ENCODE results near the gene PRAC2.

The PRAC2 gene

GRCh38 chr17:48720266-48721008, 2.5 kb upstream of the PRAC2 start:
- DNase-seq: no peak

DNA sequence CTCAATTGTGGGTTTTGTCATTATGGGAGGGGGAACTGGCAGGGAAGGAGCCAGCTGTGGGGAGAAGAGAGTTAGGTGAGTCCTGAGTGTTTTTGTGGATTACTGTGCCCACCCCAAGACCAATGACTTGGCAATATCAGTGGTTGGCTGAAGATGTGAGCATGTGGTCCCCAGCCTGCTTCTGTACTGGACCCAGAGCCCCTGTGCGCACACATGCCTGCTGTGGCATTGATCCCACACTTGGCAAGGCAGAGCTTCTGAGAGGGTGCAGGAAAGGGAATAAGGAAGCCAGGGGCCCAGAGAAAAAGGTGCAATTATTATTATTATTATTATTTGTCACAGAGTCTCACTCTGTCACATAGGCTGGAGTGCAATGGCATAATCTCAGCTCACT, 2.0 kb upstream of the PRAC2 start:
- no peak for DNase-seq

DNA sequence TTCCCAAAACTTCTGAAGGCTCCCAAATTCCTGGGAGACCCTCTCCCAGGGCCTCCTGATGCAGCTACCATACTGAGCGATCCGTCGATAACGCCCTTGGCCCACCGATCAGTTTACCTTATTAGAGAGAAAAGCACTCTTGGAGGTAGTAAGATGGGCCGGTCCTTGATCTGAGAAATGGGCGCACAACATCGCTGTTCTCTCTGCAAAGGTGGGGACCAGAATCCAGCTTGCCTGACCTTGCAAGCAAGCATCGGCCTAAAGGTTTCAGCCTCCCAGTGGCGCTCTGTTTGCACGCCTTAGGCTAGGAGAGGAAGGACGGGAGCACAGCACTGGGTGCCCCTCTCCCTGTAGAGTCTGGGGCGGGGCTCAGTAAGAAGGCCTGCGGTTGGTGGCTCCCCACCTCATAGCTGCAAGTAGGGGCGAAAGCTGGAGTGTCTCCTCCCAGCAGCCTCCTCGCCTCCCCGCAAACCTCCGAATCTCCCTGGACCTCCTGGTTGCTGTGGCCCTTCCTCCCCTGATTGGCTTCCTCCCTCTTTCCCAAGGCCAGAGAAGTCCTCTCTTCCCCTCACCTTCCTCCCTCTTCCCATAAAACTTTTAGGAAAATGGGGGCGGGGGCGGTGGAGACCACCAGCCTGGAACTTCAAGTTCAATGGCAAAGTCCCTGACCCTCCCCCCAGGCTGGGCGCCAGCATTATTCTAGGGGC, 631 bp upstream of the PRAC2 start, which contains the start of gene PRAC1:
PRAC1 (minus strand) TSS at position 318 of the 707 bp plus-strand sequence; CDS start at position 192, 126 bp downstream.
- DNase-seq: no peak

DNA sequence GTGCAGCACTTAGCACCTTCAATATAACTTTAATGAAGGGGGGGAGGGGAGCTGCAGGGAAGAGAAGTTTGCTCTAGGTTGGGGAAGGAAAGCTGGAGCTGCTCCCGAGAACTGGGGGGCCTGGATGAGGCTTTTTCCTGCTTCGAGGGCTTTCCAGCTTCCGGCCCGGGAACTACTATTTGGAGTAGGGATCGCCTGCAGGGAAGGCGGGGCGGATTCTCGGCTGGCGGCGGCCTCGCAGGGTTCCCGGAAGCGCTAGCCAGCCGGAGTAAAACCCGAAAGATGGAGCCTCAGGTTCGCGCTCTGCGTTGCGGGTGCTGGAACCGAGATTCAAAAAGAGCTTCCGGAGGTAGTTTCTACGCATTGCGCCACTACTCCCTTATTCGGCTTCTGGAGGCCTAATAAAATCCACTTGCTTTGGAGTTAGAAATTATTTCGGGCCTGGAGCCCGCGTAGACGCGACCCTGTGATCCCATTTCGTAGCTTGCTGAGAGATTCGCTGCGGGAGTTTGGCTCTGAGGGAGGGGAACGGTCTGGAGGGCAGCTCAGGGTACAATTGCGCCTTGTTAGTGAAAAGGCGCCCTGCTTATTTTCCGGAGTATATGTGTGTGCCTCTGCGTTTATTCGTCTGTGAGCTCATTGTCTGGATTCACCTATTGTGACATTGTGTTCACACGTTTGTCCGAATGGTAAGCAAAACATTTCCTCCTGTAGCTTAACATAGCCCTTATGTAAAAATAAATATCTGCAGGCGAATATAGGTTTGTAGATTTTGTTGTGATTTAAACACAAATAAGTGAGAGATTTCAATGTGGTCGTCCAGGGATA, 652 bp downstream of the PRAC2 start:
- no peak for DNase-seq

DNA sequence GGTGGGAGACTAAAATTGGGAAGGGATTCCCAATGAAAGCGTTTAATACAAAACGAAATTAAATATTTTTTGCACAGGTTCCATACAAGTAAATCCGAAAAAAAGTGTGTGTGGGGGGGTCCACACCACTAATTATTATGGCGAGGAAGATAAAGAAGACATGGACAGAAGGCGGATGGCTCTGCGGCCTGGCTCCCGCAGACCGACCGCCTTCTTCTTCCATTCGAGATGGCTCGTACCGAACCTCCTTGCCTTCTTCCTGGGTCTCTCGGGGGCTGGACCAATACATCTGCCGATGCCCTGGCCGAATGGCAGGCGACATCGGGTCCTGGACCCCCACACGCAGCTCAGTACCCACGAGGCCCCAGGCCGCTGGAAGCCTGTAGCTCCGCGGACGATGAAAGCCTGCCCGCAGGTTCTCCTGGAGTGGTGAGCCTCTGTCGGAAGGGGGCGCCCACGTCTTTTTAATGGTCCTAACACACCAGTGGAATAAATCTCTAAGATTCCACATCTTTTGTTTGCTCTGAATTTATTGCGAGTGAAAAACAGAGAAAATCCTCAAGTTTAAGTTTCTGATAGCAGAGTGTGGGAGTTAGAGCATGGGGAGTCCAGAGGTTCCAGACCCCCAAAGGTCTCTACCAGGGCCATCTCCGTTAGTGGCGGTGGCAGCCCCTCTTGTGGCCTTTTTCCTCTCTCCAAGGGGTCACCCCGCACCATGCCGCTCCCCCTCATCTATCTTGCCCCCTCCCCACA, 1.4 kb downstream of the PRAC2 start:
- DNase-seq: peak; percentile 76

DNA sequence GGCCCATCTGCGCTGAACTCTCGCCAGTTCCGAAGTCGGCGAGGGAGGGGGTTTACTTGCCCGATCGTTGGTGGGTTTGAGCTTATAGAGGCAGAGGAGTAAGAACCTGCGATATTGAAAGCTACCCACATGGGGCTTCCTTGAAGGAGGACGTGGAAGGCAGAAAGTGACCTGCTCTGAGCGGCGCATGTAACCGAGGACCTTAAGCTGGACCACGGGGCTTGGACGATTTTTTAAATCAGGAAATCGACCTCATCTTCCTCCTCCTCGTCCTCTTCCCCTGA, 2.0 kb downstream of the PRAC2 start:
- DNase-seq: no peak

GRCh38 chr17:48725288-48726064, 2.5 kb downstream of the PRAC2 start:
- no peak for DNase-seq

- no peak for DNase-seq
Observed at GRCh38 chr17:48726114-48726915, 3.3 kb downstream of the PRAC2 start.

GRCh38 chr17:48726916-48727286, 3.9 kb downstream of the PRAC2 start:
- no peak for DNase-seq

GRCh38 chr17:48727415-48728175, 4.6 kb downstream of the PRAC2 start:
- no peak for DNase-seq

GRCh38 chr17:48728232-48729231, 5.5 kb downstream of the PRAC2 start, which contains the start of gene HOXB13:
TSS of gene HOXB13 (minus strand) at chr17:48728750. CDS start at chr17:48728593, 157 bp downstream.
- DNase-seq: peak; percentile 33

DNA sequence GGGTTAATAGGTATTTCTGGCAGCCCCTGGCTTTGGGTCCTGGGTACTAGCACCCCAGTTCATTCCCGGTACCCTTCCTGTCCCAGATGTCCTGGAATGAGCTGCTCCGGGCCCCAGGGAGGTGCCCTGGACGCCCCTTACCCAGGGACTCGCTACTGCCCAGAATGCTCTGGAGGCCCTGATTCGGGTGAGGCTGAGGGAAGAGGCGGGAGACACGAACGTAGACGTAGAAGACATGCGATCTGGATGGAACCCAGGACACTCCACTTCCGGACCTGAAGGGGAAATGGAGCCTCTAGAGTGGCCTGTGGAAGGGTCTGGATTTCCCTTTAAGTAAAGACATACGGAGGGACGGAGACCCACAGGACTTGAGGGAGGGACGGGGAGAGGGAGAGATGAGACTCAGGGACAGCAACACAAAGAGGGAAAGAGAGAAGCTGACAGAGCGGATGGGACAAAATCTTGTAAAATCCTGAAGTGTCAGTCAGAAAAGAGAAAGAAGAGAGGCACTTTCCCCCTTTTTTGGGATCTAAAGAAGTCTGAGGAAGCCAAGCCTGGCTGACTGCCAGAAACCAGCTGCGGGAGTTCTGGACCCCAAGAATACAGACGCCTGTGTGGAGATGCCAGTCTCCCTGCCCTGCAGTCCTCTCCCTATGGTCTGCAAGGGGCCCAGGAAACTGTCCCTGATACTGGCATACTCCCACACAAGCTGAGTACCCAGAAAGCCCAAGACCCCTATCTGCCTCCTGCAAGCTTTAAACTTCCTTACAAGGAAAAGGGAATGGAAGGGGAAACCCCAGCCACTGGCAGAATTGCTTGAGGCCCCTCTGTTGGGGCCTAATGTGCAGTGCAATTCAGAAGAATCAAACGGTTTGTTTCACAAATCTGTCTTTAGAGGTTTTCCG, 6.6 kb downstream of the PRAC2 start:
- no peak for DNase-seq

- no peak for DNase-seq
Observed at GRCh38 chr17:48730240-48730550, 7.2 kb downstream of the PRAC2 start.

DNA sequence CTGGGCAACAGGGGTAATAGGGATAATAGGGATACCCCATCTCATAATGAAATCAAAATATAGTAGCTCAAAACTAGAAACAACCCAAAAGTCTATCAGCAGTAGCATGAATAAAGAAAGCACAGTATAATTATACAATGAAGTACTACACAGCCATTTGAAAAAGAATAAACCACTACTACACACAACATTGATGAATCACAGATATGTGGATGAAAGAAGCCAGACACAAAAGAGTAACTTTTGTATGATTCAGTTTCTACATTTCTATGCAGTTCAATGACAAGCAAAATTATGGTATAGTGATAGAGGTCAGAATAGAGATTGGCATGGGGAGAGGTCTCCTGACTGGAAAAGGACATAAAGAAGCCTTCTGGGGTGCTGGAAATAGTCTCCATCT, 8.4 kb downstream of the PRAC2 start:
- no peak for DNase-seq

DNA sequence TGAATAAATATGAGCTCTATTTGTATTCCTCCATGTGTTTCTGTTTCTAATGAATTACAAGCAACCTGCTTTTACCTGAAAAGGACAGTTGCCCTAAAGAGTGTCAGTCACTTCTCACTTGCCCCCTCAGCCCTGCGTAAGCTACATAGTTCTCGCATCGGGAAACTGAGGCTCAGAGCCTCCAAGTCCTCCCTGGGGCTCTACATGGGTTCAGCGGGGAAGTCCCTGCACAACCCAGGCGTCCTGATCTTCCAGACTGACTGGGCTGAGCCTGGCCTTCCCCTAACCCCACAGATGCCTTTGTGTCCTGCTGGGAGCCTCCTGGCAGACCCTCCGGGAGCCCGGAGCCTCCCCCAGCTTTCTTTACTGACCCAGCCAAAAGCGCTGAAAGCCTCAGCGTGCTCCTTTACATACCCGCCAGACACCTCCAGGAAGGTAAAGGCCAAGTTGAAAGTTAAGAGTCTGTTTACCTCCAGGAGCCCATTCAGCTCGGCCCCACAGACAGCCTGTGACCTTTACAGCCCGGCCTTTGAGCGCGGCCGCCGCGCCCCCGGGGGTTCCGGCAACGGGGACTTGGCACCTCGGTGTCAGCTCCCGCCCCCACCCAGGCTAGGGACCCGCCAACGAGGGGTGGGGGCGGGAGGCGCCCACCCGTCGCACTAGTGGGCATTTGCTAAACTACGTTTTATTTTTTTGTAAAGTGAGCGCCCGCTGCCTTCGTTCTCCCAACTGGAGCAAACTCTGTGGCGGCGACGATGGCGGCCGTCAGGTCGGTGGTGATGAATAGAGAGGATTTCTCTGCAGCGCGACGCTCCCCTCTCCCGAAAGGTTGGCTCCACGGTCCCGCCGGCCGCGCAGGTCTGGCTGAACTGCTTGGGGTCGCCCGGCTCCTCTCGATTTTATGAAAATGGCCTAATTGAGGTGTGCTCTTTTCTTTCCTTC, 10.0 kb downstream of the PRAC2 start:
- no peak for DNase-seq

- no peak for DNase-seq
Observed at GRCh38 chr17:48733632-48734328, 10.8 kb downstream of the PRAC2 start.
